Skin epidermis (tissue), 12 donors: Measurements from ENCODE around the gene CATSPERB.
"Not testable (repeated sequence)": the region's sequence is repeated elsewhere in the genome, so short reads cannot be mapped to it uniquely, and the experiment has no call there.

Experiments used
- H3K27ac ChIP-seq, 21 experiments: fragments of 200-600 bp; sonication (generic) in 11 of 21; one replicate each; pipeline ENCODE4 v1.5.0; 2020; ENCODE audit warnings: mild to moderate bottlenecking in 3 of 21, inconsistent platforms in 2 of 21, moderate library complexity in 2 of 21
- H3K4me3 ChIP-seq, 7 experiments: fragments of 200-600 bp; sonication (generic) in 2 of 7; one replicate each; pipeline ENCODE4 v1.5.0; 2020; ENCODE audit warnings: inconsistent platforms in 2 of 7, mild to moderate bottlenecking in 2 of 7, moderate library complexity in 1 of 7

Gene CATSPERB

DNA sequence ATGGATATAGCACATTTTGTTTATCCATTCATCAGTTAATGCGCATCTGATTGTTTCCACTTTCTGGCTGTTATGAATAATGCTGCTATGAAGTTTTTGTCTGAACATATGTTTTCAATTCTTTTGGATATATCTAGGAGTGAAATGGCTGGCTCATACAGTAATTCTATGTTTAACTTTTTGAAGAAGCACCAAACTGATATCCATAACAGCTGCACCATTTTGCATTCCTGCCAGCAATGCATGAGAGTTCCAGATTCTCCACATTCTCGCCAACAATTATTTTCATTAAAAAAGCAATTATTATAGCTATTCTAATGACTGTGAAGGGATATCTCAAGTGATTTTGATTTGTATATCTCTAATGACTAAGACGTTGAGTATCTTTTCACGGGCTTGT is 131.9 kb downstream of the CATSPERB start:
- H3K4me3 ChIP-seq, result no peak overlapping the region
- H3K27ac ChIP-seq, result no peak overlapping the region

DNA sequence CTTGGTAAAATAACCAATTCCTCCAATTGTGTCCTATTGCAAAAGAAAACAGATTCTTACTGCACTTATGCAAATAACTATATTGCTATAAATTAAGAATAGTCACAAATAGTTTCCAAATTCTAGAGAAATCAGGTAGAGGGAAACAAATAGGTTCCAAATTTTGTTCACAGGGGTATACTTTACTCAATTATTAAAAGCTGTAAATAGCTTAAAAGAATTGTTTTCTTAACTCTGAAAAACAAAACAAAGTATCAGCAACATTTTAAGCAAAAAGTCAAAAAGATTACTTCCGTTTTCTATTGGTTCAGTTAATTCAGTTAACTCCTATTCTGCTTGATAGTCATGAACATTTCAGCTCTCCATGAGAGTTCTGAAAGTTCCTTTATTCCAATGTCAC is 136.2 kb downstream of the CATSPERB start:
- no peak overlapping the region for H3K4me3 ChIP-seq
- no peak overlapping the region for H3K27ac ChIP-seq

DNA sequence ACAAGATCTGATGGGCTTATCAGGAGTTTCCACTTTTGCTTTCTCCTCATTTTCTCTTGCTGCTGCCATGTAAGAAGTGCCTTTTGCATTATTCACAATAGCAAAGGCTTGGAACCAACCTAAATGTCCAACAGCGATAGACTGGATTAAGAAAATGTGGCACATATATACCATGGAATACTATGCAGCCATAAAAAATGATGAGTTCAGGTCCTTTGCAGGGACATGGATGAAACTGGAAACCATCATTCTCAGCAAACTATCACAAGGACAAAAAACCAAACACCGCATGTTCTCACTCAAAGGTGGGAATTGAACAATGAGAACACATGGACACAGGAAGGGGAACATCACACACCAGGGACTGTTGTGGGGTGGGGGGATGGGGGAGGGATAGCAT is 137.9 kb downstream of the CATSPERB start:
- not testable (repeated sequence) for H3K4me3 ChIP-seq, H3K27ac ChIP-seq

DNA sequence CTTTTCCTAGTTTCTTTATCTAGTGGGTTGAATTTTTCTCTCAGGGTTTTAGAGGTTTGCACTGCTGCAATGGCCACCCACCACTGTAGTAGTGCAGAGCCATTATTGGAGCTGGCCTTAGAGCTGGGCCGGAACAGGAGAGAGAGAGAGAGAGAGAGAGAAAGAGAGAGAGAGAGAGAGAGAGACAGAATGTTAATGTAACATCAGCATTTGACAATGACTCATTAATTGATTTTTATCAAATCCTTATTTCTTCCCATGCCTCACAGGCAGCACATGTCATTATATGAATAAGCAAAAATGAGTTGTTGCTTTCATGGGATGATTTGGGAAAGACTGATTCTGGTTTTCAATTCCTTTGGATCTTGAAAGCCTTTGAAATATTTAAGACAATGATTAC is 145.5 kb downstream of the CATSPERB start:
- peak overlapping the region in 2 of 21 experiments; percentile 6 to 45 for H3K27ac ChIP-seq
- no peak overlapping the region for H3K4me3 ChIP-seq

GRCh38 chr14:91585856-91586255 is 146.0 kb downstream of the CATSPERB start:
- no peak overlapping the region for H3K4me3 ChIP-seq
- H3K27ac ChIP-seq, result peak overlapping the region in 1 of 21 experiments; percentile 6

- no peak overlapping the region for H3K27ac ChIP-seq
- no peak overlapping the region for H3K4me3 ChIP-seq
These were observed 149.1 kb downstream of the CATSPERB start for GRCh38 chr14:91582761-91583160.

GRCh38 chr14:91580876-91581577 is 150.9 kb downstream of the CATSPERB start:
- no peak overlapping the region for H3K4me3 ChIP-seq

GRCh38 chr14:91577632-91578233 is 154.2 kb downstream of the CATSPERB start:
- H3K27ac ChIP-seq, result no peak overlapping the region
- no peak overlapping the region for H3K4me3 ChIP-seq

More at GRCh38 chr14:91580876-91581577, 150.9 kb downstream of the CATSPERB start:
- H3K27ac ChIP-seq, result no peak overlapping the region

GRCh38 chr14:91575469-91576208 is 156.2 kb downstream of the CATSPERB start:
- H3K27ac ChIP-seq, result no peak overlapping the region
- no peak overlapping the region for H3K4me3 ChIP-seq

DNA sequence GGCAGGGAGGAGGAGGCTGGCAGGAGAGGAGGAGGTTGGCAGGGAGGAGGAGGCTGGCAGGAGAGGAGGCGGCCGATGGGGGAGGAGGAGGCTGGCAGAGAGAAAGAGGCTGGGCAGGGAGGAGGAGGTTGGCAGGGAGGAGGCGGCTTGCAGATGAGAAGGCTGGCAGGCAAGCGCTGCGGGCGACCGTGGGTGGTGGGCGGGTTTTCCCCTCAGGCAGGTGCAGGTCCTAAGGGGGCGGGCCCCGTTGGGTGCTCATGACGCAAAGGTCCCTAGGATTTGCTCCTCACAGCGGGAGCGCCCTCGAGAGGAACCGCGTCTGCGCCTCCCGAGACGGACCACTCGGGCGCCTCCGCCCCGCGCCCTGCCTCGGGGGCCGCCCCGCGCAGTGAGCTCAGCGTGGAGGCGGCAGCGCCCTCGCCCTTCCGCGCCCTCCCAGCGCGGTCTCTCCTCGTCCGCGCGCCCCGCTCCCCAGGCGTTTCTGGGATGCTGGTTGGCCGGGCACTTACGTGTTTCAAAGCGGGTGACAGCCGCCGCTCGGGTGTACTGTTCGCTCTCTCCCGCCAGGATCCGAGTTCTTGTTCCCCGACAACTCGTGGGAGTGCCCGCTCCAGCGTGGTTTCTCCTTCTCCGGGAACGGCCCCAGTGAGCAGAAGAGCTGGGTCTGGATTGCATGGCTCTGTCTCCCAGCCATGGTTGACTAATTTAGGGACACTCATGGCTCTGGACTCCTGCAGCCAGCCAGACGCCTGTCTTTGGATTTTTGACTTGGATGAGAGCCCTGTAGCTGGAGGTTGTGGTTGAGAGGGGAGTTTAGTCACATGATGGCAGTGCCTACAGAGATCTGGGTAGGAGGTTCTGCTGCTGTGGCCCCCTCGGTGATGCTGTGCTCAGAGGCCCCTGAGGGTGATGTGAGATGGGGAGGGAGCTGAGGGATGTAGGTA is 157.7 kb downstream of the CATSPERB start:
- Histone ChIP-seq H3K27ac (peak overlapping the region in 10 of 21 experiments; percentile 12 to 61 (median 42)), H3K4me3 (peak overlapping the region; percentile 25 to 48 (median 36))

DNA sequence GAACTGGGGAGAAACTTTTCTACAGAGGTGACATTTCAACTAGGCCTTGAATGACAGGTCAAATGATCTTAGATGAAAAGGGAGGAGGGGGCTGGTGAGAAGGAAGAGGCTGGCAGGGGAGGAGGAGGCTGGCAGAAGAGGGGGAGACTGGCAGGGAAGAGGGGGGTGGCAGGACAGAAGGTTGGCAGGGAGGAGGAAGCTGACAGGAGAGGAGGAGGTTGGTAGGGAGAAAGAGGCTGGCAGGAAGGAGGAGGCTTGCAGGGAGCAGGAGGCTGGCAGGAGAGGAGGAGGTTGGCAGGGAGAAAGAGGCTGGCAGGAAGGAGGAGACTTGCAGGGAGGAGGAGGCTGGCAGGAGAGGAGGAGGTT is 158.4 kb downstream of the CATSPERB start:
- Histone ChIP-seq H3K27ac (no peak overlapping the region), H3K4me3 (peak overlapping the region in 1 of 7 experiments; percentile 48)

DNA sequence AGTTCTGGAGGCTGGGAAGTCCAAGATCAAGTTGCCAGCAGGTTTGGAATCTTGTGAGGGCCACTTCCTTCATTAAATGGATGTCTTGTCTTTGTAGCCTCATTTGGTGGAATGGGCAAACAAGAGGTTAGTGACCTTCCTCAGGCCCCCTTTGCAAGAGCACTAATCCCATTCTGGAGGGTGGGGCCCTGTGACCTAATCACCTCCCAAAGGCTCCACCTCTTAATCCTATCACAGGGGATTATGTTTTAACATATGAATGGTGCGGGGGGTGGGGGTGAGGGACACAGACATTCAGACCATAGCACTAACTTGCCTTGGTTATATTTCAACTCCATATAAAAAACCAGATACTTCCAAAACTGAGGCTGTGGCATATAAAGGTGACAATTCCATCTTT is 161.9 kb downstream of the CATSPERB start:
- Histone ChIP-seq H3K27ac (no peak overlapping the region), H3K4me3 (no peak overlapping the region)

GRCh38 chr14:91569301-91569700 is 162.6 kb downstream of the CATSPERB start:
- no peak overlapping the region for H3K27ac ChIP-seq
- no peak overlapping the region for H3K4me3 ChIP-seq

DNA sequence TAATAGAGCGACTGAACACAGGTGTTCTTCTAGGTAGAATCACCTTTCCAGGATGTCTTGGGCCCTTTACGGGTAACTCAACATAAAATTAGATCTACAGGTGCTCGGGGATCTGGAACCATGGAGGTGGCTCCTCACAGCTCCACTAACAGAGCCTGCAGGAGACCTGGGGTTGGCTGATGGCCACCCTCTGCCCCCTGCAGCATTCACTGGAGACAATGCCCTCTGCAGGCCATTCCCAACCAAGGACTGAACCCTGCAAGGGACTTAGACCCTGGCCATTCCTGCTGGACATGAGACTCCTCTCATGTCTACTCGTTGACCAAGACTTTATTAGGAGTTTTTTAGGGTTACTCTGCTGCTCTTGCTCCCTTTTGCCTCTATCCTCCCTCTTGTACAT is 163.3 kb downstream of the CATSPERB start:
- H3K4me3 ChIP-seq, result no peak overlapping the region
- H3K27ac ChIP-seq, result no peak overlapping the region

DNA sequence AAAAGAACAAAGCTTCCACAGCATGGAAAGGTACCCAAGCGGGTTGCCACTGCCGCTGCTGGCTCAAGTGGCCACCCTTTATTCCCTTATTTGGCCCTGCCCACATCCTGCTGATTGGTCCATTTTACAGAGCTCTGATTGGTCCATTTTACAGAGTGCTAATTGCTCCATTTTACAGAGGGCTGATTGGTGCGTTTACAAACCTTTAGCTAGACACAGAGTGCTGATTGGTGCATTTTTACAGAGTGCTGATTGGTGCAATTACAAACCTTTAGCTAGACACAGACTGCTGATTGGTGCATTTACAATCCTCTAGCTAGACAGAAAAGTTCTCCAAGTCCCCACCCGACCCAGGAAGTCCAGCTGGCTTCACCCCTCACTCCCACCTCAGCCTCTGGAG is 164.1 kb downstream of the CATSPERB start:
- not testable (repeated sequence) for H3K4me3 ChIP-seq, H3K27ac ChIP-seq

DNA sequence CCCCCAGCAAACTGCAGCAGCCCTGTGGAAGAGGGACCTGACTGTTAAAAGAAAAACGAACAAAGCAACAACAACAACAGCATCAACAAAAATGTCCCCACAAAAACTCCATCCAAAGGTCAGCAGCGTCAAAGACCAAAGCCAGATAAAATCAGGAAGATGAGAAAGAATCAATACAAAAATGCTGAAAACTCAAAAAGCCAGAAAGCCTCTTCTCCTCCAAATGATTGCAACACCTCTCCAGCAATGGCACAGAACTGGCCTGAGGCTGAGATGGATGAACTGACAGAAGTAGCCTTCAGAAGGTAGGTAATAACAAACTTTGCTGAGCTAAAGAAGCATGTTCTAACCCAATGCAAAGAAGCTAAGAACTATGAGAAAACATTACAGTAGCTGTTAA is 176.4 kb downstream of the CATSPERB start:
- Histone ChIP-seq H3K4me3 (no peak overlapping the region), H3K27ac (no peak overlapping the region)

DNA sequence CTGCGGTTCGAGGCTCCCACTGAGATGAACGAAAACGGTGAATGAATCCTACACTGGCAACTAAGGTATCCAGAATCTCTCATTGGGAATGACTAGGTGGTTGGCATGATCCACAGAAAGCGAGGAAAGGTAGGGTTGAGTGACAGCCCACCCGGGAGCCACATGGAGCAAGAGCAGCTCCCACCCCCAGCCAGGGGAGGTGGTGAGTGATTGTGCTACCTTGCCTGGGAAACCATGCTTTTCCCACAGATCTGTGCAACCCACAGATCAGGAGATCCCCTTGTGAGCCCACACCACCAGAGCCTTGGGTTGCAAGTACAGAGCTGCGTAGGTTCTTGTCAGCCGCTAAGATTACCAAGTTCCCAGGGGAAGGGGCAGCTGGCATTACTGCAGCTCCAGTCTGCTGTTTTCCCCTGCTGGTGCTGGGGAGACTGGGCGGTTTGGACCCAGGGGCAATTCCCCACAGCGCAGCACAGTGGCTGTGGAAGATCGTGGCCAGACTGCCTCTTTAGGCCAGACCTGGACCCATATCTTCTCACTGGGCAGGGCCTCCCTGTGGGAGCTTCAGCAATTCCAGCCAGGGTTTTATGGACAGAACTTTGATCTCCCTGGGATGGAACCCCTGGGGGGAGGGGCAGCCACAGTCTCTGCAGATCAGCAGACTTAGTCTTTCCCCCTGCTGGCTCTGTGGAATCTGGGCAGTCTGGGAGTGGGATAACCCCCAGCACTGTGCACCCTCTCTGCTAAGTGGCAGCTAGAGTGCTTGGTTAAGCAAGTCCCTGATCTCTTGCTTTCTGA is 177.2 kb downstream of the CATSPERB start:
- Histone ChIP-seq H3K27ac (no peak overlapping the region), H3K4me3 (no peak overlapping the region)

- Histone ChIP-seq H3K4me3 (no peak overlapping the region), H3K27ac (no peak overlapping the region)
These were observed 183.8 kb downstream of the CATSPERB start for GRCh38 chr14:91548108-91548507.
